Measurements from ENCODE around the gene PLOD2. TPM values are rescaled to one million over a fixed set of nuclear protein-coding genes. Genes with fewer than 3 reads are reported as not detected.

The PLOD2 gene
- total RNA-seq, 6 experiments from 2014 or later: 22.7 to 196 (median 57.6) TPM

DNA sequence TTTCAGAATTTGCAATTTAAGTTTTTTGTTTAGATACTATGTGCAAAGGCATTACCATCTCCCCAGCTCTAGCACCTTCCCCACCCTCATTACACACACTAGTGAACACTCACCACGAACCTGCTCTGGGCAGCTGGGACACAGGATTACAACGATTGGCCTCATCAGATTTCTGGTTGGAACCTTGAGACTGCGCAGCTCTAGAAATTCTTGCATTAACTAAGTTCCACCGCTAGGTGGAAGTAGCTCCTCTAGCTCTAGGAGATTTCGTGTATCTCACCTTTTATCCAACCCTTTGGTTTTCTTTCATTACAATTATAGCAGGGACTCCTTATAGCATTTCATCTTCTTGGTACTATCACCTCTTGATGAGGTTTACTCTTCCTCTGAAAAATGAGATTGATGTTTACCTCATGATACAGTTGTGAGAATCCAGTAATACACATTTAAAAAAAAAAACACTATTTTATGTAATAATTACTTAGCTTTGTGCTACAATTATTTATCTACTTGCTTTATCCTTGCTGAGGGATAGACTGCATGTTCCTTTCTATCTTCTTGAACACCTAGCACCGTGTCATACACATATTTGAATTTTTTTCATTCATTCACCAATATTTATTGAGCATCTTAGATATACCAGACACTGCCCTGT, 28.7 kb upstream of the PLOD2 start:
- WGBS (ENCODE audit: insufficient coverage, low coverage, low lambda C conversion rate, missing lambda C conversion rate): 6% methylated on average over 6 of the region's 6 CpGs
- DNase-seq: no peak
- H3K4me3 ChIP-seq: no peak overlapping the region

DNA sequence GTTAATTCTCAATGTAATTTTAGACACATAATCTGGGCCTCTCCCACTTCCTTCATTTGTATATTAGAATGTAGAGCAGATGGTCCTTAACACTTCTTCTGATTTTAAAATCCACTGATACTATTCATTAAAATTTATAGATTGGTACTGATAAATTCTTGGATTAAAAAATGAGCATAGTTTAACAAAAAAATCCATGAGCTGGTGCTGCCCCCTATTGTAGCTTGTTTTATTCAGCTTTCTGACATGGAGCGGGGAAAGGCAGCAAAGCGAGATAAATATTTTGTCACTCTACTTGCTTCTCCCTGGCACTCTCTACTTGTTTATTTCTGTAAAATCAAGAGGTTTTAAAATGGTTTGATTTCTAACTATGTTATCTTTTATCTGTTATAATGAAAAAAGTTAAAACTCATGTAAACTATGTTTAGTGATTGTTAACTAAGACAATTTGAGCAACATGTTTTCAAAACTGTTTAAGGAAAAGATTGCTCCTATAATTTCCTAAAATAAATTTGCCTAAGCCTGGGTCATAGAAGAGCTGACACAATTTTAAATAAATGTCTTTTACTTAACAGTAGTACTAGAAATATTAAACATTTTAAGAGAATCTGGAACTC, 26.5 kb upstream of the PLOD2 start:
- Histone ChIP-seq H3K4me3 (no peak overlapping the region), H3K27ac (no peak overlapping the region), H3K27me3 (no peaks in the 10 kb centered on the region), H3K36me3 (no peaks in the 10 kb centered on the region), H3K9me3 (no peaks in the 10 kb centered on the region), H3K4me1 (no peaks in the 10 kb centered on the region)
- 25% methylated on average over 2 of the region's 2 CpGs for WGBS (ENCODE audit: insufficient coverage, low coverage, low lambda C conversion rate, missing lambda C conversion rate)
- peak; percentile 53 to 68 (median 61) for ATAC-seq
- intact Hi-C loops (cut with DNase I): loop anchor here in 1 of 2 donors (10.0 kb wide), 1 partner anchor 123 kb away; no protein-coding TSS in a partner anchor
- TF ChIP-seq, protein P1, sequence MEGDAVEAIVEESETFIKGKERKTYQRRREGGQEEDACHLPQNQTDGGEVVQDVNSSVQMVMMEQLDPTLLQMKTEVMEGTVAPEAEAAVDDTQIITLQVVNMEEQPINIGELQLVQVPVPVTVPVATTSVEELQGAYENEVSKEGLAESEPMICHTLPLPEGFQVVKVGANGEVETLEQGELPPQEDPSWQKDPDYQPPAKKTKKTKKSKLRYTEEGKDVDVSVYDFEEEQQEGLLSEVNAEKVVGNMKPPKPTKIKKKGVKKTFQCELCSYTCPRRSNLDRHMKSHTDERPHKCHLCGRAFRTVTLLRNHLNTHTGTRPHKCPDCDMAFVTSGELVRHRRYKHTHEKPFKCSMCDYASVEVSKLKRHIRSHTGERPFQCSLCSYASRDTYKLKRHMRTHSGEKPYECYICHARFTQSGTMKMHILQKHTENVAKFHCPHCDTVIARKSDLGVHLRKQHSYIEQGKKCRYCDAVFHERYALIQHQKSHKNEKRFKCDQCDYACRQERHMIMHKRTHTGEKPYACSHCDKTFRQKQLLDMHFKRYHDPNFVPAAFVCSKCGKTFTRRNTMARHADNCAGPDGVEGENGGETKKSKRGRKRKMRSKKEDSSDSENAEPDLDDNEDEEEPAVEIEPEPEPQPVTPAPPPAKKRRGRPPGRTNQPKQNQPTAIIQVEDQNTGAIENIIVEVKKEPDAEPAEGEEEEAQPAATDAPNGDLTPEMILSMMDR (IDR thresholded peaks at IDR 0.05): peak; percentile 45 to 64 (median 62)
- TF ChIP-seq POLR2A (IDR thresholded peaks at IDR 0.05): no peak
- DNase-seq: no peak

More for the DNA sequence above, 28.7 kb upstream of the PLOD2 start:
- Histone ChIP-seq H3K4me1 (no peaks in the 10 kb centered on the region), H3K9me3 (no peaks in the 10 kb centered on the region), H3K27ac (no peak overlapping the region), H3K27me3 (no peaks in the 10 kb centered on the region), H3K36me3 (peaks cover 0 to 2% (median 0%) of the 10 kb centered on the region in 4 donors)
- ATAC-seq: peak; percentile 92 to 97 (median 95)
- intact Hi-C loops (cut with DNase I): loop anchor here in 1 of 2 donors (10.0 kb wide), 1 partner anchor 125 kb away; no protein-coding TSS in a partner anchor
- no peak for TF ChIP-seq POLR2A (IDR thresholded peaks at IDR 0.05)
- TF ChIP-seq, protein P1 (IDR thresholded peaks at IDR 0.05): peak; percentile 68 to 82 (median 74)

DNA sequence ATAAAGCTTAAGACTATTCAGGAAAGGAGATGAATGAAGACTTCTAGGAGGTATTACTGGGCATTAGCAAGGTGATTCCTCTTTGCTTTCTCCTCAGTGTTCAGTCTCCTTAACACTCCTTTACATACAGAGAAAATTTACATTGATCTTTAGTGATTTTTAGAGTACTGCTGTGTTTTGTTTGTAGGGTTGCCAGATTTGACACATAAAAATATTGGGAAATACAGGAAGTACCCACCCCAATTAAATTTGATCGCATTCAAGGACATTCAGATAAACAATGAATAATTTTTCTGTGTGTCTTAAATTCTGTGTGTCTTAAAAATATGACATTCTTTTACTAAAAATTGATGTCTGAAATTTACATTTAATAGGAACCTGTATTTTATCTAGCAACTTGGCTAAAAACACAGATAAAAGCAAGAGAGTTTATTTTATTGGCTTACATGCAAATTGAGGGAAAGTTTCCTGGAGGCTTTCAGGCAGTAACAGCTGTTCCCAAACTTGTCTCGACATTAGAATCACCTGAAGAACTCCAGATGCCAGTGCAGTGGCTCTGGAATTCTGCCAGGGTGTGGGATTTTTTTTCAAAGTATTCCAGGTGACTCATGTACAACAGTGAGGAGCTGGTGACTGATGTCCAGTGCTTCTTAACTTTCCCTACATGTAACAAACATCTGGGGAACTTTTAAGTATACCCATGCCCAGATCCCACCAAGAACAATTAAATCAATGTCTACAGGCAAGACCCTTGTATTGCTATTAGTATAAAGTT, 23.4 kb upstream of the PLOD2 start:
- Histone ChIP-seq H3K36me3 (peaks cover 0 to 2% (median 0%) of the 10 kb centered on the region in 4 donors), H3K27ac (no peak overlapping the region), H3K4me3 (no peak overlapping the region), H3K9me3 (no peaks in the 10 kb centered on the region), H3K27me3 (no peaks in the 10 kb centered on the region), H3K4me1 (no peaks in the 10 kb centered on the region)
- ATAC-seq: peak in 1 of 4 donors; percentile 66
- TF ChIP-seq POLR2A (IDR thresholded peaks at IDR 0.05): no peak
- TF ChIP-seq, protein P1 (IDR thresholded peaks at IDR 0.05): no peak
- 44% methylated on average over 2 of the region's 2 CpGs for WGBS (ENCODE audit: insufficient coverage, low coverage, low lambda C conversion rate, missing lambda C conversion rate)
- DNase-seq: no peak
- intact Hi-C loops (cut with DNase I): loop anchor here in 1 of 2 donors (10.0 kb wide), 1 partner anchor 120 kb away; no protein-coding TSS in a partner anchor

DNA sequence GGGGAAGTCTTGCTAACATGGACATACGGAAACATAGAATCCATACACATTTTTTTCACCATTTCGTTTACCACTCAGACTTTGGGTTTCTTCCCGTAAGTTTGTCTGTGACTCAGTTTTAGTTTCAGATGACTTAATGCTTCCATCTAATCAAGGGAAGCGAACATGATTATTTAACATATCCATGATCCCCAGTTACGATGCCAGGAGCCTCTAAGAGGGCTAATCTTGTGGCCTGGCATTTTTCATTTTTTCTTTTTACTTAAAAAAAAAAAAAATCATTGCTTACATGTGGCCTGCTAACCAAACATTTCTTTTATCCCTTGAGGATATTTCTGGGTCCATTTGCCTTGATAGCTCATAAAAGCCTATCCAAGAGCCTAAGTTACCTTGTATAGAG, 20.2 kb upstream of the PLOD2 start:
- no peak for ATAC-seq
- peaks cover 0 to 2% (median 0%) of the 10 kb centered on the region in 4 donors for H3K36me3 ChIP-seq
- no peak overlapping the region for H3K4me3 ChIP-seq
- intact Hi-C loops (cut with DNase I): loop anchor here in 1 of 2 donors (10.0 kb wide), 1 partner anchor 116 kb away; no protein-coding TSS in a partner anchor
- TF ChIP-seq, protein P1 (IDR thresholded peaks at IDR 0.05): no peak
- TF ChIP-seq POLR2A (IDR thresholded peaks at IDR 0.05): no peak
- no peaks in the 10 kb centered on the region for H3K9me3 ChIP-seq
- no peak overlapping the region for H3K27ac ChIP-seq
- no peak for DNase-seq
- H3K4me1 ChIP-seq: no peaks in the 10 kb centered on the region
- WGBS (ENCODE audit: insufficient coverage, low coverage, low lambda C conversion rate, missing lambda C conversion rate): 96% methylated on average over 5 of the region's 5 CpGs
- no peaks in the 10 kb centered on the region for H3K27me3 ChIP-seq
